PC-3 (cell line): Measurements from ENCODE around the gene LHFPL2.

Source experiments
- EZH2 ChIP-seq: fragments of 300-600 bp; sonication (generic); IDR thresholded peaks from one replicate; pipeline ENCODE4 v1.6.1; 2017; ENCODE audit warnings: antibody characterized with exemption, mild to moderate bottlenecking, low read length; ENCODE audit not compliant: unreplicated experiment
- EZH2phosphoT487 ChIP-seq: fragments of 300-600 bp; sonication (generic); IDR thresholded peaks from 2 replicates; pipeline ENCODE4 v1.6.1; 2018; ENCODE audit warnings: mild to moderate bottlenecking, antibody characterized with exemption, low read length, borderline replicate concordance
- TF ChIP-seq, protein P1 (sequence below): fragments of 300-600 bp; sonication (generic); conservative IDR thresholded peaks from 2 replicates; pipeline ENCODE4 v1.5.1; 2017; ENCODE audit warnings: antibody characterized with exemption, low read depth, mild to moderate bottlenecking, low read length

GRCh38 chr5:78636682-78637081 lies 11.9 kb downstream of the LHFPL2 start:
- TF ChIP-seq, protein P1, sequence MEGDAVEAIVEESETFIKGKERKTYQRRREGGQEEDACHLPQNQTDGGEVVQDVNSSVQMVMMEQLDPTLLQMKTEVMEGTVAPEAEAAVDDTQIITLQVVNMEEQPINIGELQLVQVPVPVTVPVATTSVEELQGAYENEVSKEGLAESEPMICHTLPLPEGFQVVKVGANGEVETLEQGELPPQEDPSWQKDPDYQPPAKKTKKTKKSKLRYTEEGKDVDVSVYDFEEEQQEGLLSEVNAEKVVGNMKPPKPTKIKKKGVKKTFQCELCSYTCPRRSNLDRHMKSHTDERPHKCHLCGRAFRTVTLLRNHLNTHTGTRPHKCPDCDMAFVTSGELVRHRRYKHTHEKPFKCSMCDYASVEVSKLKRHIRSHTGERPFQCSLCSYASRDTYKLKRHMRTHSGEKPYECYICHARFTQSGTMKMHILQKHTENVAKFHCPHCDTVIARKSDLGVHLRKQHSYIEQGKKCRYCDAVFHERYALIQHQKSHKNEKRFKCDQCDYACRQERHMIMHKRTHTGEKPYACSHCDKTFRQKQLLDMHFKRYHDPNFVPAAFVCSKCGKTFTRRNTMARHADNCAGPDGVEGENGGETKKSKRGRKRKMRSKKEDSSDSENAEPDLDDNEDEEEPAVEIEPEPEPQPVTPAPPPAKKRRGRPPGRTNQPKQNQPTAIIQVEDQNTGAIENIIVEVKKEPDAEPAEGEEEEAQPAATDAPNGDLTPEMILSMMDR, result no peak
- TF ChIP-seq EZH2phosphoT487, result no peak
- TF ChIP-seq EZH2, result no peak
